PFSK-1 (cell line): ENCODE measurements around the gene ENTPD3.

Source experiments
- FOXP2 ChIP-seq: optimal IDR thresholded peaks from 2 replicates; pipeline ENCODE3; 2011; ENCODE audit warnings: borderline replicate concordance, control low read depth, inconsistent platforms; ENCODE audit not compliant: insufficient read depth; ENCODE audit errors: extremely low read length, extremely low read depth
- POLR2AphosphoS5 ChIP-seq: IDR thresholded peaks from 2 replicates; pipeline ENCODE4 v1.6.1; 2012; ENCODE audit warnings: low read depth, mild to moderate bottlenecking, control low read depth, low read length, moderate library complexity
- REST ChIP-seq, 2 experiments: IDR thresholded peaks; 2 replicates each; pipeline versions ENCODE4 v1.6.1 to v1.8.0; 2011 to 2012; ENCODE audit warnings: low read depth in 2 of 2, low read length in 2 of 2, control low read depth in 1 of 2, inconsistent platforms in 1 of 2, mild to moderate bottlenecking in 1 of 2, moderate library complexity in 1 of 2; ENCODE audit not compliant: insufficient read depth in 1 of 2
- SIN3A ChIP-seq: IDR thresholded peaks from 2 replicates; pipeline ENCODE4 v1.6.1; 2012; ENCODE audit warnings: mild to moderate bottlenecking, low read length, moderate library complexity, borderline replicate concordance; ENCODE audit not compliant: insufficient read depth
- TAF1 ChIP-seq: IDR thresholded peaks from 2 replicates; pipeline ENCODE4 v1.6.1; 2012; ENCODE audit warnings: low read length, control low read depth, borderline replicate concordance; ENCODE audit not compliant: insufficient read depth

GRCh38 chr3:40422861-40423260 lies 35.9 kb downstream of the ENTPD3 start:
- TF ChIP-seq TAF1 (no peak), SIN3A (no peak), POLR2AphosphoS5 (no peak), REST (IDR thresholded peaks at IDR 0.05; ENCODE audit: insufficient read depth in 1 of 2, low read depth in 2 of 2, low read length in 2 of 2) (no peak), FOXP2 (no peak)
